ELF-1 (cell line): ENCODE results near the gene QDPR.
"Not testable (repeated sequence)": the region's sequence is repeated elsewhere in the genome, so short reads cannot be mapped to it uniquely, and the experiment has no call there.

Experiments used
- DNase-seq: peaks from one replicate; pipeline ENCODE4 v3.0.0-alpha.2; 2016; ENCODE audit warnings: low read depth, low spot score

The QDPR gene

DNA sequence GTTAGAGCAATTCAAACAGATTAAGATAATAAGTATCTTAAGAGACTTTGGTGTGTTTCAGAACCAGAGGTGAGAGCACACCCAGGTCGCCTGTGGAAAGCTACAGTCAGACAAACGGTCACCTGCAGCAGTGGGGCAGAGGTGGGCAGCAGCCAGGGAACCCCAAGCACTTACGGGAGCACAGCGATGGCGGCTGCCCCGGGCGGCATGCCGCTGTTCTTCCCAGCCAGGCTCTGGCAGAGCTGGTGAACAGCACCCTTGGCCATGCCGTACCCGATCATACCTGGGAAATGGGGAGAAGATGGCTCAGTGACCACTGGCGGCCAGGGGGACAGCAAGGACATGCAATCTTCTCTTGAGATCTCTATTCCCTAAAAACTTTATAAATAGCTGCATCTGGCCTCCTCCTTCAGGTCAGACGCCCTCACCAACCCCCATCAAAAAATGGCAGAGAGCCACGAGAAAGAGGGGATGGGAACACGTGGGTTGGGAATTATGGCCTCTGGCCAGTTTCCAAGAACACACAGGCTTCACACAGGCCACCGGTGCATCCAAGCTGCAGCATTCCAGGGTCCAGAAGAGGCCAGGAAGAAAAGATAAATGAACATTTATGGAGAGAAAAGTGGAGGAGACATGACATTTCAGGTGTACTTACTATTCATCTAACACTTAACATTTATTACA lies 19.7 kb downstream of the QDPR start:
- no peak for DNase-seq

DNA sequence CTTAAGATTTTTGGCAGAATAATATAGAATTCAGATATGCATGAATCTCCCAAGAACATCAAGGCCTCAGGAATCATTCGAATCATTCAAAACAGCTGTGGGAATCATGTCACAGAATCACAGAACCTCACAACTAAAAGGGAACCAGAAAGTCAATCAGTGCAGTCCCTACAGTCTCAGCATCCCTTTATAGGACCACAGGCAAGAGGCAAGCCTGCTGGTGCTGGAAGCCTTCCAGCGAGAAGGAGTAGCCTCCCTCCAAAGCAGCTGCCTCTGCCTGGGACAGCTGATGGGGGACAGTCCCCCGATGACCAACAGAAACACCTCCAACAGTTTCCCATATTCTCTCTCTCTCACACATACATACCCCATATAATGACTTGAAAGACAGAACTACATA lies 20.7 kb downstream of the QDPR start:
- DNase-seq = no peak

DNA sequence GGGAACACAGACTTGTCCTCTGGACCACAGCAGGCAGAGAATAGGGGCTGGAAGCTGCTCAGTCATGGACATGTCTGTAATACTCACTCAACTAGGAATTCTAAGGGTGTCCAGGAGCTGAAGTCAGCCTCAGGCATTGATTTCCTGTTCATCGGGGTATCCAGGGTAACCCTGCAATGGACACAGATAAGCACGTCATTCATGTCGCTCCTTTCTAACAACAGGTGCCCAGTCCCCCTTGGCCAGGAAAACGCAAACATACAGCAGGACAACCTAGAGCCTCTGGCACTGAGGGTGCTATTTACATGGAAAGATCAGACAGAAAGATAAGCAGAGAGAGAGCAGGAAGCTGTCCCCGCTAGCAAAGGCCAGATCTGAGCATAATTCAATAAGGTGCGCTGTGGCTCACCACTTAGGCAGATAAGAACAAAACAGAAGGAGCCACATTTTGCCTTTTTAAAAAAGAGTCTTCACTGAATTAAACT lies 21.3 kb downstream of the QDPR start:
- peak; percentile 68 for DNase-seq

DNA sequence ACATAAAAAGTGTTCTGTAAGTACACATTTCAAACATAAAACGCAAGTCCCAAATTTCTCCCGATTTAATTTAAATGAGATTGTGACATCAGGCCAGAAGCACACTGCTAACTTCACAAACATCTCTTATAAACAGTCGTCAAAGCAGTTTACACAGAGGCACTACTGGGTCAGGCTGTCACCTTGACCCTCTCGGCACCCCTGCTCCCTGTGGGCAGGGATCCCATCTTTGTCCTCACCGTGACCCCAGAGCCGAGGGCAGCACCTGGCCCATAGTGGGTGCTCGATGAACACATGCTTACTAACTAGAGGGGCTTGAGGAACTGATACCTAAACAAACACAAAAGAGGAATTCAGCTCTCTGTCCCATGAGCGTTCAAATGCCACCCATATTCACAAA lies 22.2 kb downstream of the QDPR start:
- no peak for DNase-seq

DNA sequence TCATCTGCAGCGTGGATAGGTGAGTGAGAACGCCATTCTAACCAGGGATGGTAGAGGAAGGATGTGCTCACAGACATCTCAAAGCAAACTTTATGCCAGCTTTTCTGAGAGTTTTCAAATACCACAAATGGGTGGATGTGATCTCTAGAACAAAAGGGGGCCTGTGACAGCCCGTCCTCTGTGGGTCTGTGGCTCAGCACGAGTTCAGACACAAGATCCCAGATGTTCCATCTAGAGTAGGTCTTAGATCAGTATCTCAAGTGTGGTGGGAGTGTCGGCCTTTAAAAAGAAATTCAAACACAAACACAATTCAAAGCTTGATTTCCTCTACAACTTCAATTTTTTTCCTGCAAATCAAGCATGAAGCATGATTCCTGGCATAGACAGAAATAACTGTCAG lies 22.8 kb downstream of the QDPR start:
- no peak for DNase-seq

DNA sequence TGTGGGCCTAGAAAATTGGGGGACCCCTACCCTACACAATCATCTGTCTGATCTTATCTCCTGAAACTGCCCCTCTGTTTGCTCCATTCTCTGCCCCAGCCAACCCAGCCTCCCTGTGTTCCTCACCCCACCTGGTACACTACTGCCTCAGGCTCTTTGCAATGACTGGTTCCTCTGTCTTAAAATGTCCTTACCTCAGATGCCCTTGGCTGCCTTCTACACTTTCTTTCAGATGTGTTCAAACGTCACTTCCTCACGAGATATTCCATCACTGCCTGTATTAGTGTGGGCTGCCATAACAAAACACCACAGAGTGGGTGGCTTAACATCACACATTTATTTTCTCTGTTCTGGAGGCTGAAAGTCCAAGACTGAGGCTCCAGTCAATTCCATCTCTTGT lies 29.2 kb downstream of the QDPR start:
- DNase-seq = no peak

DNA sequence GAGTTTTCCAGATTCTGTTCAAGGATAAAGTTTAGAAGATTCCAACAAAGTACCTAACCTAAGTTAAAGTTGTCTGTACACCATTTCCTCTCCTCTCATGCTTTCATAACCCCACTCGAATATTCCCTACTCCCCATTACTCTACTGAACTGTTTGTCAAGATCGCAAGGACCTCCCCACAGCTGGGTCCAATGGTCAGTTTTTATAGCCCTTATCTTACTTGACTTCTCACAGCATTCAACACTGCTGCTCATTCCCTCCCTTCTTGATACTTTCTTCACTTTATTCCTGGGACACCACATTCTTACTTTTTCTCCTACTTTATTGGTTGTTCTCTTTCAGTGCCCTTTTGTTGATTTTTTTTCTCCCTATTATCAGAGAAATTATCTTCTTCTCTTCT lies 30.9 kb downstream of the QDPR start:
- no peak for DNase-seq

DNA sequence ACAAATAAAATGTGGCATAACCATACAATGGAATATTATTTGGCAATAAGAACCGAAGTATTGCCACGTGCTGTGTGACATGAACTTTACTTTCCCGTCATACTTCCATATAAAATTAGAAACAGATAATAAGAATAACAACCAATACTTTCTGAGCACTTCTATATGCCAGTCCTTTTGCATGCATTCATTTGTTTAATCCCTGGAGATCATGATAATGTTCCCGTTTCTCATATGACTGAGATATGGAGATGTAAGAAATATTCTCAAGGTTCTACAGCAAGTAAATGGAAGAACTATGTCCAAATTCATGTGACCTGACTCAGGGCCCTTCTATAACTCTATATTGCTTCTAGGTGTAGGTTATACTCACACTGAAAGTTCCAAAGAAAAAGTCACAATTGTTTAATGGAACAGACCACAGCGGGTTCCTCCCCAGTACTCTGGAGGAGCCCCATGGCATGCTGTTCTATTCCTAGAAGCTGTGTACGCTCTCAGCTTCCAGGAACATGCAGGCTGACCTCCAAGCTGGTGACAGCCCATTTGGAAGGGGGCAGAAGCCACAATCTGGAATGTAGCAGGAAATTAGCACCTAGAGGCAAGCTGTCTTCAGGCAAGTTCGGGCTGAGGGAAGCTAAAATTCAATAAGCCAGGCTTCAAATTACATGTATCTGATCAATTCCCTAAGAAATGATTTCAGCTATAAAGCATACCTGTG lies 31.5 kb downstream of the QDPR start:
- no peak for DNase-seq

DNA sequence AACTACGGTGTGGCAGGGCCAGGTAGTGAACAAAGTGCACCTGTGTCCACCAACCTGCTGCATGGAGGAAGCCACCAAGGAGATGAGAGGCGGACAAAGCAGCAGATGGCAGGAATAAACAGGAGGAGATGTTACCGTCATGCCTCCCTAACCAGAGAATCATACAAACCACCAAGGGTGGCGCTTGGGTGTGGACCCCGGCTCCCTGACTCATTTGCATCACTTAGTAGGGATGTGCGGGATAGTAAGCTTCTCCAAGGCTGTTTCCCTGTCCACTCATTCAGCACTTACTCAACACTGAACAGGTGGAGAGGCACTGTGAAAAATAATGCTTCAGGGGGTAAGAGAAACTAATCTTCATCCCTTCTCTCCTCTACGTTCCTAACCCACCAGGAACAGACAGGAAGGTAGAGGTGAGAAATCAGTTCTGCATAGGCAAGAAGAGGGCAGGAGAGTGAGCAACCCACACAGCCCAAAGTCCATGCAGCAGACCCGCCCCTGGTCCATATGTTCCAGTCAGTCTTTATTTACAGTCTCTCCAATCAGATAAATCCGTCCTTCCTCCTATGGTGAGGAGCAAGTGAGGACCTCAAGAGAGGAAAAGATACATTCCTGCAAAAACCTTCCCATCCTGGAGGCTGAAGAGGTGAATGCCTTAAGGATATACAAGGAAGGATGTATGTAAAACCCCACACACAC lies 34.0 kb downstream of the QDPR start:
- DNase-seq = no peak

DNA sequence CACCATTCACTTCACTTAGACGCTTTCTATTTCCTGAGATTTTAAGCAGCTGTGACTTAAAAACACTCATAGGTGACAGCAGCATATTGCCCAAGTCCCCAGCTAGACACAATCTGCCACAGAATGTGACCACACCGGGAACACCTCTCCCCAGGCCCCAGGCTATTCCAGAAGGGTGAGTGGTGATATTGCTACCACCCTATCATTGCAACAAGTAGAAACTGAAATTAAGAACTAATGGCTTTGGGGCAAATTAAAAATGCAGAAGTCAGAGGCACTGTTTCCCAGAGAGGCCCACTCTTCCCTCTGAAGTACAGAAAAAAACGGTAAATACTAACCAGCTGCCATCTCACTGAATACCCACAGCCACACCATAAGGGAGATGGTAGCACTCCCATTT lies 35.0 kb downstream of the QDPR start:
- no peak for DNase-seq

DNA sequence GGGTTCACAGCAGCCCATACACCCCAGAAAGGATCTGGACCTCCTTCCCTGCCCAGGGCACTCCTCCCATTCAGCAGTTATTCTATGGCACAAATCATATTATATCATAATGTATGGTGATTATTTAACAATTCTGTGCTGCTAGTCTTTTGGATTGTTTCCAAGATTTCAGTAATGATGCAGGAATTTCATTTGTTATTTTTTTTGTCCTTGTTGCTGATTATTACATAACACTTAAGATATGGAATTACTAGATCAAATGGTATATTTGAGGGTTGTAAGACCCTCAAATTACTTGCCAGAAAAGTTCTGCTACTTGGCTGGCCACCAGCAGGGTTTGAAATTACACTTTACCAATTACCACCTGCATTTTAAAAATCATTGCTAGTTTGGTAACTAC lies 36.4 kb downstream of the QDPR start:
- DNase-seq = no peak

DNA sequence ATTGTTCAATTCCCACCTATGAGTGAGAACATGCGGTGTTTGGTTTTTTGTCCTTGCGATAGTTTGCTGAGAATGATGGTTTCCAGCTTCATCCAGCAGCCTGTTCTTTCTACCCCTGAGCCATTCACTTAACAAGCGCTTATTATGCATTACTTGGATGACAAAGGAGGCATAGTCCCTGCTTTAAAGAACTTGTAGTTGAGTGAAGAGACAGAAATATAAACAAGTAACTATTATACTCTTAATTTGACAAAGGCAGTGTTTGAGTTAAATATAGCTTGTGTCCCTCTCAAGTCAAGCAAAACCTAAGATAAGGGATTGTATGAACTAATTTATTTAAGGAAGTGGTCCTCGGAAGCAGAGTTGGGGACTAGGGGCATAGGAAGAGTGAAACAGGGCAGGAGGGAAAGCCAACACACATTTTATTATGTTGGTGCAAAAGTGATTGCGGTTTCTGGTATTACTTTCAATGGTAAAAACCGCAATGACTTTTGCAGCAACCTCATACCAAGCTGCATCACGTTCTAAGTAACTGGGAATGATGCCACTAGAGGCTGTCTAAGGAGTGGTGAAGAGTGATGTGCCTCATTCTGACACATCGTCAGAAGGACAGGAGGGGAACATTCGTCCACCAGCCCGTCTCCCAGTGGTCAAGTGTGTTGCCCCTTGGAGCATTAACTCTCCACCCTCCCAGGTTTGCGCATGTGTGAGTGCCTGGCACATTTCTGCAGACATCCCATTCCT lies 41.8 kb downstream of the QDPR start:
- no peak for DNase-seq

DNA sequence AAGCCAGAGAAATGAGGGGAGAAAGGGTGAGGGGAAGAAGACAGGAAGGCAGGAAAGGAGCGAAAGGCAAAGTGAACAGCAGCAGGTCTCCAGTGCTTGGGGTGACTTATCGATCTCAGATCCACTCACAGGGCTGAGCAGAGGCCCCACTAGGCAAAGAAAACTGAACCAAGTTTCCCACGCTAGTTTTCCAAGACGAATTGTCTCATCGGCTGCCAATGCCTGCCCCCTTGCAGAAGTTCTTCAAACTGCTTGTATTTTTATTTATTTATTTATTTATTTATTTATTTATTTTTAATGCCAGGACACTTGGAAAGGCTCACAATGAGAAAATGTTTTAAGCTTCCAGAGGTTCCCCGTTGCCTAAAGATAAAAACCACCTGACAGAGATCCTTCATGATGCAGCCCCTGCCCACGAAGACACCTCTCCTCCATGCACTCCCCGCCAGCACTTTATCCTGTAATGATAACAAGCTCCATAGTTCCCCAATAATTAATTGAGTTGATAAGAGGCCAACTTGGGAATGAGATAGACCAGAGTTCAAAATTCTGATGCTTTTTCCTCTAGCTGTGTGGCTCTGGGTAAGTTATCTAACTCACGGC lies 43.2 kb downstream of the QDPR start:
- DNase-seq = peak; percentile 23

DNA sequence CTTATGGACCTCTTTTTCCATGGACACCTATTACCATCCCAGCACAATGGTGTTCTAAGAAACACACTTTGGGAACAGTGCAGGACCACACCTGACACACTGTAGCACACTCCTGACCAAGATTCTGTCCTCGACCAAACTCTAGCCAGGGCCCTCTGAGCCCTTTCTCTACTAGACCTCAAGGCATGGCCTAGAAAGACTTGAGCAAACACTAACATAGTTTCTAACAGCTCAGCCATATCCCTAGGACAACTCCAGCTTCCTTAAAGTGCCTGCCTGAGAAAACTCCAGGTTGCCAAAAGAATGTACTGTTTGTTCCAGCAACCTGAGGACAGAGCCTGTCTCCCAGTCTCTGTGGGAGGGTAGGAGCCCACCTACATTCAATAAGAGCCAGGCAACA lies 48.3 kb downstream of the QDPR start:
- DNase-seq = no peak

DNA sequence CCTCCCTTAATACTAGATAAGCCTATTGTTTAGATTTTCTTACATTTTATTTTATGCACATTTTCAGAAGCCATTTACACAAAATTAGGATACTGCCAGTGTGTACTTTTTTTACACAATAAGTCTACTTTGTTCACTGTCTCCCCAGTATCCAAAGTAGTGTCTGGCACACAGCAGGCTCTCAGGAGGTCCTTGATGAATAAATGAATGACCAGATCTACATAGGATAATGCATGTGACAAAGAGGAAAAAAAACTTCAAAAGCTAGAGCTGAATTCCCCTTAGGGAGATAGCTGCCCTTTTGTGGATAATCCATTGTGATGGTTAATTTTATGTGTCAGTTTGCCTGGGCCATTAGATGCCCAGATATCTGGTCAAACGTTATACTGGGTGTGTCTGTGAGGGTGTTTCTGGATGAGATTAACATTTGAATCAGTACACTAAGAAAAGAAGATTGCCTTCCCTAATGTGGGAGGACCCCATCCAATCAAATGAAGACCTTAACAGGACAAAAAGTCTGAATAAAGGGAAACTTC lies 61.6 kb downstream of the QDPR start:
- no peak for DNase-seq

DNA sequence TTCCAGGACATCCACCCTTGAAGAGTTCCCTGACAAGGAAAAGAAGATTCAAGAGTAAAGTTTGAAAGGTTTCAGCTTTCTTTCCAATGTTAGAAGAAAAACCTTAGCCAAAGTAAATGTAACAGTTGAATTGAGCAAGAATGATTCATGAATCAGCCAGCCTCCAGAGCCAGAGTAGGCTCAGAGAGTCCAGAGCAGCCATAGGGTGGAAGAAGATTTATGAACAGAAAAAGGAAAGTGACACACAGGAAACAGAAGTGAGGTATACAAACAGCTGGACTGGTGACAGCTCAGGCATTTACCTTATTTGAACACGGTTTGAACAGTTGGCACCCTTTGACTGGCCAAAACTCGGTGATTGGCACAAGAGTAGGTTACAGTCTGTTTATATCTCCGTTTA lies 63.2 kb downstream of the QDPR start:
- DNase-seq = no peak

DNA sequence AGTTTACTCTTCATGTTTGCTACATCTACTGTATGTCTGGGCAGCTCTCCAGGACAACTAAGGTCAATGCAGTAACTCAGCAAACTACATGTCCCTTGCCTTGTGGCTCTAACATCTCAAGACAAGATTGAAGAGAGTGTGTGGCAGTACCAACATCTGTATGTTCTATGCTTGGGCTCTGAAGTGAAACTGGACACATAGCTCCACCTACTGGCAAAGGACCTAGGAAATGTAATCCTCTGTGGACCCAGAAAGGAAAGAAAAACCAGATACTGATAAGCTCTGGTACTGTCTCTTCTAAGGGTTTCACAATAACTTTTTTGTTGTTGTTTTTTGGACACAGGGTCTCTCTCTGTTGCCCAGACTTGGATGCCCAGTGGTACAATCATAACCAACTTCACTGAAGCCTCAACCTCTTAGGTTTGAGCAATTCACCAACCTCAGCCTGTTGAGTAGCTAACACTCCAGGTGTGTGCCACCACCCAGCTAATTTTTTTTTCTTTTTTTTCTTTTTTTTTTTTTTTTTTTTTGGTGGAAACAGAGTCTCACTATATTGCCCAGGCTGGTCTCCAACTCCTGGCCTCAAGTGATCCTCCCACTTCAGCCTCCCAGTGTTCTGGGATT lies 64.1 kb downstream of the QDPR start:
- peak; percentile 71 for DNase-seq

DNA sequence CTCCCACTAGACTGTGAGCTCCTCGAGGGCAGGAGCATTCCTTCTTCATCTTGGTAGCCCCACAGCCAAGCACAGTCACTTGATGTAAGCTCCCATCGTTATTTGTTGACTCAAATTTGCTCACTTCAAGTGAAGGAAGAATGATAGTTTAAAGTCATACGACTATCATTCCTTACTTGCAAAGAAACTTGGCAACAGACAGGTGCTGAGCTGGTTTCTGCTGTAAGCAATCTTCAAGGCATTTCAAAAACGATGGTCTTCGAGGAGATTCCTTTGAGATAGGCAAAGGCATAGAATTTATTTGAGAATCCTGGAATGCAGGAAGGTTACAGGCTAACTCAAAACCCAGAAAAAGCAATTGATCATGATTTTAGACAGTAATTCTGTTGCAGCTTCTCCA lies 64.8 kb downstream of the QDPR start:
- no peak for DNase-seq

DNA sequence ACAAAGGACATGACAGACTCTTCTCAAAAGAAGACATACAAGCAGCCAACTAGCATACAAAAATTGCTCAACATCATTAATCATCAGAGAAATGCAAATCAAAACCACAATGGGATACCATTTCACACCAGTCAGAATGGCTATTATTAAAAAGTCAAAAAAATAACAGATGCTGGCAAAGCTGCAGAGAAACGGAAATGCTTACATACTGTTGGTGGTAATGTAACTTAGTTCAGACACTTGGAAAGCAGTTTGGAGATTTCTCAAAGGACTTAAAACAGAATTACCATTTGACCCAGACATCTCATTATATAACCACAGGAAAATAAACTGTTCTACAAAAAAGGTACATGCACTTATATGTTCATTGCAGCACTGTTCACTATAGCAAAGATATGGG lies 69.4 kb downstream of the QDPR start:
- DNase-seq = not testable (repeated sequence)

DNA sequence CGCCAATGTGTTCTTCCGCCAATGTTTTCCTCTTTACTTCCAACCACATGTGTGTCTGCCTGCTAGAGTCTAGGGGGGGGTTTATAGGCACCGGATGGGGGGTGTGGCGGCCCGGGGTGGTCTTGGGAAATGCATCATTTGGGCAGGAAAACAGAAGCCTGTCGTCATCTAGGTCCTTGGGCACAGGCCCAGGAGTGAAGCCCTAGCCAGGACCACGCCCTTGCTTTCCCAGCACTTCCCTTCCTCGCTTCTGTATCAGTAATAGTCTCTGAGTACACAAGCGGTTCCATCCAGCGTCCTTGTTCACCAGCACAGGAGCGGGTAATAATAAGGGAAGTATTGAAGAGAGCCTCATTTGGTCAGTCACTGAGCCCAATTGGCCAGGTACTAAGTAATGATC lies 74.5 kb downstream of the QDPR start:
- DNase-seq = no peak

DNA sequence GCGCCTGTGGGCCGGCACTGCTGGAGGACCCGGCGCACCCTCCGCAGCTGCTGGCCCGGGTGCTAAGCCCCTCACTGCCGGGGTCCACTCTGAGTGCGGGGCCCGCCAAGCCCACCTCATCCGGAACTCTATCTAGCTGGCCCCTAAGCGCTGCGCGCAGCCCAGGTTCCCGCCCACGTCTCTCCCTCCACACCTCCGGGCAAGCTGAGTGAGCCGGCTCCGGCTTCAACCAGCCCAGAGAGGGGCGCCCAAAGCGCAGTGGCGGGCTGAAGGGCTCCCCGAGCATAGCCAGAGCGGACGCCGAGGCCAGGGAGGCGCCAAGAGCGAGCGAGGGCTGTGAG lies 75.2 kb downstream of the QDPR start:
- no peak for DNase-seq
